Vagina (tissue), 2 donors: ENCODE results near the gene LRTM1.

Experiments used
- CTCF ChIP-seq, 3 experiments: fragments of 450-650 bp in 2 of 3; fragments of 200-600 bp in 1 of 3; sonication (generic) in 1 of 3; IDR thresholded peaks; one replicate each; pipeline ENCODE4 v1.5.1; 2017 to 2019; ENCODE audit warnings: antibody characterized with exemption in 3 of 3, mild to moderate bottlenecking in 2 of 3, moderate library complexity in 2 of 3
- POLR2A ChIP-seq, 2 donors: fragments of 450-650 bp; IDR thresholded peaks; one replicate each; pipeline ENCODE4 v1.6.1; 2017; ENCODE audit warnings: antibody characterized with exemption in 2 of 2, mild to moderate bottlenecking in 2 of 2, moderate library complexity in 2 of 2
- POLR2AphosphoS5 ChIP-seq, 2 donors: sonication (generic); formaldehyde crosslinking; IDR thresholded peaks; one replicate each; pipeline ENCODE4 v1.9.0; 2017; ENCODE audit warnings: antibody characterized with exemption in 2 of 2, mild to moderate bottlenecking in 2 of 2, low read depth in 1 of 2; ENCODE audit not compliant: insufficient read depth in 1 of 2

- no peak for TF ChIP-seq CTCF (IDR thresholded peaks at IDR 0.05)
- no peak for TF ChIP-seq POLR2AphosphoS5 (IDR thresholded peaks at IDR 0.05; ENCODE audit: insufficient read depth in 1 of 2, low read depth in 1 of 2)
- no peak for TF ChIP-seq POLR2A (IDR thresholded peaks at IDR 0.05)
These were observed 40.8 kb upstream of the LRTM1 start for GRCh38 chr3:54968546-54969172.
